Neural cell (in vitro differentiated cells): ENCODE data around the gene LIPC. TPM values are rescaled to one million over a fixed set of nuclear protein-coding genes. Genes with fewer than 3 reads are reported as not detected.

Experiments
- H2AFZ ChIP-seq: fragments of 200-600, 300-800 bp; sonication (generic), shearing (Covaris generic); 2 replicates; pipeline ENCODE4 v1.6.0; 2014; ENCODE audit warnings: low read depth, mild to moderate bottlenecking, antibody characterized with exemption, low read length, moderate library complexity
- H3F3A ChIP-seq: fragments of 200-600 bp; shearing (Covaris generic); 2 replicates; pipeline ENCODE4 v1.6.1; 2016; ENCODE audit warnings: mild to moderate bottlenecking, moderate library complexity, mixed read lengths, antibody characterized with exemption, low read length; ENCODE audit not compliant: insufficient read depth, poor library complexity, severe bottlenecking
- H3K27ac ChIP-seq: fragments of 200-600, 300-800 bp; sonication (generic), shearing (Covaris generic); 2 replicates; pipeline ENCODE4 v1.5.1; 2014; ENCODE audit warnings: mild to moderate bottlenecking, low read length, moderate library complexity
- H3K27me3 ChIP-seq: fragments of 300-800, 200-600 bp; sonication (generic), shearing (Covaris generic); 2 replicates; pipeline ENCODE4 v1.6.0; 2014; ENCODE audit warnings: mild to moderate bottlenecking, low read depth, low read length, moderate library complexity; ENCODE audit not compliant: insufficient read depth
- H3K36me3 ChIP-seq: fragments of 300-800, 200-600 bp; sonication (generic), shearing (Covaris generic); 2 replicates; pipeline ENCODE4 v1.5.1; 2014; ENCODE audit warnings: mild to moderate bottlenecking, antibody characterized with exemption, low read length, moderate library complexity; ENCODE audit not compliant: insufficient read depth
- H3K4me2 ChIP-seq: fragments of 300-800, 200-600 bp; sonication (generic), shearing (Covaris generic); 2 replicates; pipeline ENCODE4 v1.6.0; 2014; ENCODE audit warnings: mild to moderate bottlenecking, low read length
- H3K4me3 ChIP-seq: fragments of 300-800, 200-600 bp; sonication (generic), shearing (Covaris generic); 2 replicates; pipeline ENCODE4 v1.5.1; 2014; ENCODE audit warnings: mild to moderate bottlenecking, low read length, moderate library complexity
- H3K79me2 ChIP-seq: fragments of 200-600 bp; shearing (Covaris generic); replicated peaks from 2 replicates; pipeline ENCODE4 v1.6.0; 2014; ENCODE audit warnings: mild to moderate bottlenecking, low read length, moderate library complexity; ENCODE audit not compliant: insufficient read depth
- H3K9ac ChIP-seq: fragments of 300-800, 200-600 bp; sonication (generic), shearing (Covaris generic); 2 replicates; pipeline ENCODE4 v1.6.1; 2016; ENCODE audit warnings: mild to moderate bottlenecking, low read length, mixed read lengths
- H3K9me2 ChIP-seq: fragments of 200-600 bp; shearing (Covaris generic); 2 replicates; pipeline ENCODE4 v1.6.1; 2016; ENCODE audit warnings: mild to moderate bottlenecking, low read length, mixed read lengths; ENCODE audit not compliant: insufficient read depth
- H3K9me3 ChIP-seq: fragments of 200-600, 300-800 bp; sonication (generic), shearing (Covaris generic); 2 replicates; pipeline ENCODE4 v1.6.1; 2016; ENCODE audit warnings: mild to moderate bottlenecking, mixed run types, low read length, moderate library complexity, mixed read lengths
- H4K20me1 ChIP-seq: fragments of 200-600 bp; shearing (Covaris generic); 2 replicates; pipeline ENCODE4 v1.6.1; 2016; ENCODE audit warnings: mild to moderate bottlenecking, mixed run types; ENCODE audit not compliant: insufficient read depth
- CTCF ChIP-seq: fragments of 450-650 bp; IDR thresholded peaks from 2 replicates; pipeline ENCODE4 v1.5.1; 2014; ENCODE audit warnings: antibody characterized with exemption, mild to moderate bottlenecking, moderate library complexity; ENCODE audit not compliant: poor library complexity, severe bottlenecking
- EP300 ChIP-seq: fragments of 450-650 bp; conservative IDR thresholded peaks from 2 replicates; pipeline ENCODE4 v1.6.1; 2014; ENCODE audit warnings: antibody characterized with exemption, mild to moderate bottlenecking, moderate library complexity; ENCODE audit not compliant: poor library complexity, severe bottlenecking
- EZH2 ChIP-seq: fragments of 200-600, 300-800 bp; shearing (Covaris generic), sonication (generic); IDR thresholded peaks from 2 replicates; pipeline ENCODE4 v1.6.1; 2014; ENCODE audit warnings: antibody characterized with exemption, low read length, borderline replicate concordance, mild to moderate bottlenecking; ENCODE audit not compliant: insufficient read depth, poor library complexity, severe bottlenecking
- MXI1 ChIP-seq: fragments of 450-650 bp; conservative IDR thresholded peaks from 2 replicates; pipeline ENCODE4 v1.6.1; 2014; ENCODE audit warnings: antibody characterized with exemption, mild to moderate bottlenecking; ENCODE audit not compliant: poor library complexity, severe bottlenecking
- POLR2AphosphoS5 ChIP-seq: IDR thresholded peaks from 2 replicates; pipeline ENCODE4 v1.6.1; 2012
- RAD21 ChIP-seq: fragments of 450-650 bp; conservative IDR thresholded peaks from 2 replicates; pipeline ENCODE4 v1.6.1; 2014; ENCODE audit warnings: antibody characterized with exemption, mild to moderate bottlenecking, moderate library complexity
- SMC3 ChIP-seq: fragments of 450-650 bp; conservative IDR thresholded peaks from 2 replicates; pipeline ENCODE4 v1.6.1; 2014; ENCODE audit warnings: antibody characterized with exemption, mild to moderate bottlenecking, moderate library complexity; ENCODE audit not compliant: poor library complexity
- TAF1 ChIP-seq: IDR thresholded peaks from 2 replicates; pipeline ENCODE4 v1.6.1; 2012; ENCODE audit warnings: low read depth
- polyA plus RNA-seq: library from polyadenylated mRNA; depleted of rRNA; stranded (reverse); fragments of >200 nt; gene quantifications from 2 replicates; pipeline ENCODE4 v1.2.3, GENCODE V29; 2014
- TF ChIP-seq, protein P1 (sequence below): IDR thresholded peaks from 2 replicates; pipeline ENCODE4 v1.6.1; 2012; ENCODE audit warnings: borderline replicate concordance

LIPC gene
- polyA plus RNA-seq, 1 donor from 2014 or later = not detected

DNA sequence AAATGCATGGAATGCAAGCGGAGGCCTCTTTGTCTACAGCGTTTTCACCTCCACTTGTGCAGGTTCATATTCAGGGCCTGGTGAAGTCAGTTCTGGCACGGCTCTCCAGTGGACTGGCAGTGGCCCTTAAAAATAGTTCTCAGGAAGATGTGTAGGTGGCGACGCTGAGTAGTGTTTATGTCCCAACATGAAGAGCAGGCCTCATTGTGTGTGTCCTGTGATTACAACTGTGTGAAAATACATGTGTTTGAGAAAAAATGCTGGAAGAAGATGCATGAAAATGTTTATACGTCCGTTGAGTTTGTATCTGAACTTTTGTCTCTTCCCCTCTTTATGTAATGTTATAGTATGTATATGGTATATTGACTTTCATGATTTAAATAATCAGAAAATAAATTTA is 7.2 kb downstream of the LIPC start:
- Histone ChIP-seq H3K79me2 (no peaks in the 10 kb centered on the region), H3K9me2 (no peaks in the 10 kb centered on the region), H3K4me2 (no peak overlapping the region), H3K4me3 (no peak overlapping the region), H3K9me3 (no peaks in the 10 kb centered on the region), H3K9ac (no peak overlapping the region), H2AFZ (no peak overlapping the region), H3K27ac (no peak overlapping the region), H4K20me1 (no peaks in the 10 kb centered on the region), H3K27me3 (no peaks in the 10 kb centered on the region), H3K36me3 (no peaks in the 10 kb centered on the region), H3F3A (no peaks in the 10 kb centered on the region)
- TF ChIP-seq MXI1 (no peak), SMC3 (no peak), RAD21 (no peak), POLR2AphosphoS5 (no peak), EP300 (no peak), EZH2 (no peak), TAF1 (no peak), CTCF (no peak)
- TF ChIP-seq, protein P1, sequence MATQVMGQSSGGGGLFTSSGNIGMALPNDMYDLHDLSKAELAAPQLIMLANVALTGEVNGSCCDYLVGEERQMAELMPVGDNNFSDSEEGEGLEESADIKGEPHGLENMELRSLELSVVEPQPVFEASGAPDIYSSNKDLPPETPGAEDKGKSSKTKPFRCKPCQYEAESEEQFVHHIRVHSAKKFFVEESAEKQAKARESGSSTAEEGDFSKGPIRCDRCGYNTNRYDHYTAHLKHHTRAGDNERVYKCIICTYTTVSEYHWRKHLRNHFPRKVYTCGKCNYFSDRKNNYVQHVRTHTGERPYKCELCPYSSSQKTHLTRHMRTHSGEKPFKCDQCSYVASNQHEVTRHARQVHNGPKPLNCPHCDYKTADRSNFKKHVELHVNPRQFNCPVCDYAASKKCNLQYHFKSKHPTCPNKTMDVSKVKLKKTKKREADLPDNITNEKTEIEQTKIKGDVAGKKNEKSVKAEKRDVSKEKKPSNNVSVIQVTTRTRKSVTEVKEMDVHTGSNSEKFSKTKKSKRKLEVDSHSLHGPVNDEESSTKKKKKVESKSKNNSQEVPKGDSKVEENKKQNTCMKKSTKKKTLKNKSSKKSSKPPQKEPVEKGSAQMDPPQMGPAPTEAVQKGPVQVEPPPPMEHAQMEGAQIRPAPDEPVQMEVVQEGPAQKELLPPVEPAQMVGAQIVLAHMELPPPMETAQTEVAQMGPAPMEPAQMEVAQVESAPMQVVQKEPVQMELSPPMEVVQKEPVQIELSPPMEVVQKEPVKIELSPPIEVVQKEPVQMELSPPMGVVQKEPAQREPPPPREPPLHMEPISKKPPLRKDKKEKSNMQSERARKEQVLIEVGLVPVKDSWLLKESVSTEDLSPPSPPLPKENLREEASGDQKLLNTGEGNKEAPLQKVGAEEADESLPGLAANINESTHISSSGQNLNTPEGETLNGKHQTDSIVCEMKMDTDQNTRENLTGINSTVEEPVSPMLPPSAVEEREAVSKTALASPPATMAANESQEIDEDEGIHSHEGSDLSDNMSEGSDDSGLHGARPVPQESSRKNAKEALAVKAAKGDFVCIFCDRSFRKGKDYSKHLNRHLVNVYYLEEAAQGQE = no peak

DNA sequence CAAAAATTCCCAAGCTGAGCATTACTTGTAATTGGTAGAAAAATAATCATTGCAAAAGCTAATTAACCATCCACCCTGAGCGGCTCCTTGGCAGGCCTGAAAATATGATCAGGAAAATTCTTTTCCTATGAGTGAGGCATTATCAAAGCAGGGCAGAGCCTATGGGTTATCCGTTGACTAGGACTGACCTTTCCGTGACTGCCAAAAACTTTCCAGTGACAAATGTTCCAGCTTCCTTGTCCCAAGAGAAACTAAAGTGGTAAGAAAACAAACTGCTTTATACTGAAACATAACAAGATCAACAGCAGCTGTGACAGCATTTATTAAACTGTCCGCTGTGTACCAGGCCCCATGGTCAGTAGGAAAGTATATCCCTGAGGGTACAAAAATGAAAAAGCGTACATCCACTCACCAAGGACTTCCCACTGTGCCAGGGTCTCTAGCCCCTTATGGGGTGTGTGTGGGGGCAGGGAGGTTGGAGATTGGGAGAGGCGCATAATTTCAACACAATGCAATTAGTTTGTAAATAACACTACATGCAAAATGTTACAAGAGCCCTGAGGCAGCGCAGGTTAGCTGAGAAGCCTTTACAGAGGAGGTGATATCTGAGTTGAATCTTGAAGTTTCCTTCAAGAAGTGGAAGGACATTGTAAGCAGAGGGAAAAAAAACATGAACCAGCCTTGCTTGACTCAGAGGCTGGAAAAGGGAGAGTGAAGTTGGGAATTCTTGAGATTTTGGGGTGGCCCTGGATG is 8.5 kb downstream of the LIPC start:
- H3K9me2 ChIP-seq = no peaks in the 10 kb centered on the region

More for the DNA sequence above, 8.5 kb downstream of the LIPC start:
- Histone ChIP-seq H2AFZ (no peak overlapping the region), H3K9ac (no peak overlapping the region), H3K79me2 (no peaks in the 10 kb centered on the region), H3K27ac (no peak overlapping the region), H3K4me3 (no peak overlapping the region), H3K4me2 (no peak overlapping the region), H3K27me3 (no peaks in the 10 kb centered on the region), H3F3A (no peaks in the 10 kb centered on the region), H3K36me3 (no peaks in the 10 kb centered on the region), H3K9me3 (no peaks in the 10 kb centered on the region), H4K20me1 (no peaks in the 10 kb centered on the region)
- TF ChIP-seq TAF1 (no peak), SMC3 (no peak), RAD21 (no peak), POLR2AphosphoS5 (no peak), CTCF (no peak), EP300 (no peak), EZH2 (no peak), MXI1 (no peak)
- TF ChIP-seq, protein P1 = no peak
